Activated T-helper 1 cell treated with anti-CD3 and anti-CD28 coated beads, Interleukin-12 subunit alpha, Interleukin-12 subunit beta, Interleukin-2, Interleukin-4 antibody, amounts not matched to agents 30 ng/mL and 10 ng/mL and 1 ng/mL, durations not matched to agents 14 hours and 24 hours and 36 hours (primary cell): ENCODE measurements around the gene LRP10. TPM values are rescaled to one million over a fixed set of nuclear protein-coding genes. Genes with fewer than 3 reads are reported as not detected.
"Not testable (repeated sequence)": the region's sequence is repeated elsewhere in the genome, so short reads cannot be mapped to it uniquely, and the experiment has no call there.

Source experiments
- DNase-seq: peaks from one replicate; pipeline ENCODE4 v3.0.0; 2021; ENCODE audit warnings: low spot score
- H3K27ac Mint-ChIP-seq: one replicate; pipeline ENCODE4 v1.8.0; 2021; ENCODE audit warnings: mild to moderate bottlenecking, mixed read lengths
- H3K27me3 Mint-ChIP-seq: one replicate; pipeline ENCODE4 v1.8.0; 2022; ENCODE audit warnings: mild to moderate bottlenecking, moderate library complexity, mixed read lengths; ENCODE audit not compliant: insufficient read depth
- H3K36me3 Mint-ChIP-seq: one replicate; pipeline ENCODE4 v1.8.0; 2021; ENCODE audit warnings: low read depth, mixed read lengths
- H3K4me1 Mint-ChIP-seq: one replicate; pipeline ENCODE4 v1.8.0; 2021; ENCODE audit warnings: low read depth, mixed read lengths
- H3K4me3 Mint-ChIP-seq: one replicate; pipeline ENCODE4 v1.8.0; 2021; ENCODE audit warnings: mild to moderate bottlenecking, moderate library complexity, mixed read lengths
- H3K9me3 Mint-ChIP-seq: one replicate; pipeline ENCODE4 v1.8.0; 2021; ENCODE audit warnings: mixed read lengths
- intact Hi-C: fragments of 100-400 bp; cut with micrococcal nuclease; formaldehyde crosslinking; loops from one replicate; pipeline ENCODE4 v1.15.1; 2024
- total RNA-seq: library from RNA; stranded (reverse); gene quantifications from 2 replicates; pipeline ENCODE4 v1.2.3, GENCODE V29; 2022

Gene LRP10
- total RNA-seq, 1 donor from 2014 or later = 44.6 TPM

DNA sequence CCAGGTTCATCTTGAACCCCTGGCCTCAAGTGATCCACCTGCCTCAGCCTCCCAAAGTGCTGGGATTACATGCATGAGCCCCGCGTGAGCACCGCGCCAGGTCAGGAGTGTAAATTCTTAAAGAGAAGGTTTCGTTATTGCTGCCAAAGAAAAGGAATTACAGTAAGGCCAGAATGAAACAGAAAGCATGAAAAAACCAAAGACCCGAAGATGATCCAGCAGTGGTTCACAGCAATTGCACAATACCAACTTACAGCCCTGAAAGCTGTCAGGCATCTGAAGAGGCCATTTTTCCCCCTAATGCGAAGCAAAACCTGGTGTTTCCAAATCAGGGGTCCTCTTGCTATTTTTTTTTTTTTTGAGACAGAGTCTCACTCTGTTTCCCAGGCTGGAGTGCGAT, 37.1 kb downstream of the LRP10 start:
- no peak for DNase-seq
- H3K4me1 Mint-ChIP-seq = peaks cover 7% of the 10 kb centered on the region
- peak overlapping the region; percentile 11 for H3K27ac Mint-ChIP-seq
- H3K36me3 Mint-ChIP-seq = peaks cover 42% of the 10 kb centered on the region
- H3K4me3 Mint-ChIP-seq = no peak overlapping the region
- H3K27me3 Mint-ChIP-seq = no peaks in the 10 kb centered on the region
- no peaks in the 10 kb centered on the region for H3K9me3 Mint-ChIP-seq
- intact Hi-C loops = no loop called here

GRCh38 chr14:22910916-22911315, 39.4 kb downstream of the LRP10 start:
- intact Hi-C loops = no loop called here
- Mint-ChIP-seq H3K4me1 (peaks cover 18% of the 10 kb centered on the region), H3K27ac (no peak overlapping the region), H3K27me3 (no peaks in the 10 kb centered on the region), H3K4me3 (no peak overlapping the region), H3K36me3 (peaks cover 21% of the 10 kb centered on the region), H3K9me3 (no peaks in the 10 kb centered on the region)
- no peak for DNase-seq

- peaks cover 19% of the 10 kb centered on the region for H3K36me3 Mint-ChIP-seq
Measured at GRCh38 chr14:22914836-22915235, 43.3 kb downstream of the LRP10 start.

DNA sequence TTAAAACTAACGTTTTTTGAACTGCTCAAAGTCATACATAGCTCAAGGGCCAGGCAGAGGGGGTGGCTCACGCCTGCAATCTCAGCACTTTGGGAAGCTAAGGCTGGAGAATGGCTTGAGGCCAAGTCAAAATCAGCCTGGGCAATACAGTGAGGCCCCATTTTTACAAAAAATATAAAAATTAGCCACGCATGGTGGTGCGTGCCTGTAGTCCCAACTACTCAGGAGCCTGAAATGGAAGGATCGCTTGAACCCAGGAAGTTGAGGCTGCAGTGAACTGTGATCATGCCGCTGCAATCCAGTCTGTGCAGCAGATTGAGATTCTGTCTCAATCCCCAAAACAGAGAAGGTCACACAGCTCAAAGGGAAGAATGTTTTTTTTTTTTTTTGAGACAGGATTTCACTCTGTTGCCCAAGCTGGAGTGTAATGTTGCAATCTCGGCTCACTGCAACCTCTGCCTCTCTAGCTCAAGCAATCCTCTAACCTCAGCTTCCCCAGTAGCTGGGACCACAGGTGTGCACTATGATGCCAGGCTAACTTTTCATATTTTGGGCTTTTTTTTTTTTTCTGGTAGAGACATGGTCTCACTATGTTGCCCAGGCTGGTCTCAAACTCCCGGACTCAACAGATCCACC, 44.5 kb downstream of the LRP10 start:
- H3K9me3 Mint-ChIP-seq = no peaks in the 10 kb centered on the region
- peaks cover 27% of the 10 kb centered on the region for H3K36me3 Mint-ChIP-seq
- H3K4me1 Mint-ChIP-seq = peaks cover 45% of the 10 kb centered on the region
- no peak overlapping the region for H3K27ac Mint-ChIP-seq
- no peak overlapping the region for H3K4me3 Mint-ChIP-seq
- intact Hi-C loops = loop anchor here (5.0 kb wide), 2 partner anchors 149 to 344 kb away; partner anchors contain the start of gene OXA1L
- DNase-seq = no peak
- H3K27me3 Mint-ChIP-seq = peaks cover 4% of the 10 kb centered on the region

More at GRCh38 chr14:22914836-22915235, 43.3 kb downstream of the LRP10 start:
- intact Hi-C loops = loop anchor here (5.0 kb wide), 2 partner anchors 148 to 343 kb away; partner anchors contain the start of gene OXA1L
- not testable (repeated sequence) for H3K4me3 Mint-ChIP-seq, H3K27me3 Mint-ChIP-seq, DNase-seq, H3K9me3 Mint-ChIP-seq, H3K27ac Mint-ChIP-seq
- peaks cover 33% of the 10 kb centered on the region for H3K4me1 Mint-ChIP-seq

DNA sequence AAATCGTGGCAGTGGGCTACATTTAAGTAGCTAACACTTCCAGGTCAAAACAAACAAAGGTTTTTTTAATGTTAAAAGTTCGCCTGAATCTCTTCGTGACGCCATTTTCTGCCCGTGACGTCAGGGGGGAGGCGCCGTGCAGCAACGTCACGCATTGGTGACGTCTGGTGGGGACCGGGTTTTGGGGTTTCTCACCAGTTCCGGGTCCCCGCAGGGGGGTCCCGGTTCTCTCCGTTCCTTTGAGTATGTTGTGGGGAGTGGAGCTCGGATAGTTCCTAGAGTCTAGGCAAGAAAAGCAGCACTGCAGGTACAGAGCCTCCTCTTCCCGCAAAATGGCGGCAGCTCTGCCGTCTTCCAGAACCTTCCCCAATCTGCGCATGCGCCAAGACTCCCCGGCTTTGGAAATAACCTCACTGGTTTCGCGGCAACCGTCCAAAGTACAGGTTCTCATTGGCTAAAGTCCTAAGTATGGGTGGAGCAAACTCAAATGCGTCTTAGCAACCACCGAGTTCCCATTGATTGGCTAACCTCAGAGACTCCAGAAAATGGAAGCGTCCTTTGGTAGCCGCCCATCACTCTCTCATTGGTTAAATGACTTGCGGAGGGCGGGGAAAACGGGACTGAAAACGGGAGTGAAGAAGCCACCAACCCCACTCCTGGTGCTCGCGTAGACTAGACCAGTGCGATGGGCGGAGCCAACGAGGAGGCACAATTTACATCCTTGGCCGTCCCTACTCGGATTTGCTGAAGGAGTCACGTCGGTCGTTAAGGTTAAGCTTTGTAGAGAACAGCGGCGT, 47.5 kb downstream of the LRP10 start, which contains the start of gene RBM23:
TSS of gene RBM23 (minus strand) at position 346 of the 797 bp plus-strand sequence.
- DNase-seq = peak; percentile 99
- Mint-ChIP-seq H3K4me3 (peak within 1 kb of the TSS; percentile 95), H3K4me1 (peaks cover 54% of the 10 kb centered on the region), H3K9me3 (no peaks in the 10 kb centered on the region), H3K27ac (peak within 1 kb of the TSS; percentile 100), H3K36me3 (peaks cover 43% of the 10 kb centered on the region), H3K27me3 (peaks cover 4% of the 10 kb centered on the region)
- intact Hi-C loops = loop anchor here (1.0 to 5.0 kb wide), 14 partner anchors 10 to 1650 kb away; partner anchors contain the start of genes ACIN1, C14orf119, DAD1 and HAUS4

DNA sequence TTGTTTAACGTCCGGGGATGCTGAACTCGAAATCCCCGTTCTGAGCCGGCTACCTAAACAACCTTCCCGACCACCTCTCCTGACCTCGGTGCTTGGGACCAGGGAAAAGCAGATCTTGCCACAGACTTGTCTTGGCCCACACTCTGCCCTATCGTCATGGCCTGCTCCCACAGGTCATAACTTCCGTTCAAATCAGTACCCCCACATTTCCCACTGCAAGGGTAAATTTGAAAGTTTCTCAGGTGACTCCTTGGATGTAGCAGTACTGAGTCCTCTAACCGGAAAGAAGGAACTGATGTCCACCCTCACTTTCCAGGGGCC, 48.0 kb downstream of the LRP10 start:
- peaks cover 4% of the 10 kb centered on the region for H3K27me3 Mint-ChIP-seq
- intact Hi-C loops = loop anchor here (1.0 to 5.0 kb wide), 14 partner anchors 10 to 1651 kb away; partner anchors contain the start of genes ACIN1, C14orf119, DAD1 and HAUS4
- peaks cover 46% of the 10 kb centered on the region for H3K36me3 Mint-ChIP-seq
- DNase-seq = no peak
- H3K9me3 Mint-ChIP-seq = no peaks in the 10 kb centered on the region
- H3K27ac Mint-ChIP-seq = peak overlapping the region; percentile 100
- peak overlapping the region; percentile 95 for H3K4me3 Mint-ChIP-seq
- peaks cover 54% of the 10 kb centered on the region for H3K4me1 Mint-ChIP-seq

GRCh38 chr14:22920697-22921096, 49.2 kb downstream of the LRP10 start:
- H3K36me3 Mint-ChIP-seq = peaks cover 50% of the 10 kb centered on the region
- H3K4me1 Mint-ChIP-seq = peaks cover 44% of the 10 kb centered on the region
- no peak overlapping the region for H3K4me3 Mint-ChIP-seq
- DNase-seq = no peak
- H3K27ac Mint-ChIP-seq = no peak overlapping the region
- H3K9me3 Mint-ChIP-seq = no peaks in the 10 kb centered on the region
- intact Hi-C loops = no loop called here
- peaks cover 4% of the 10 kb centered on the region for H3K27me3 Mint-ChIP-seq

- Mint-ChIP-seq H3K4me3 (no peak overlapping the region), H3K9me3 (no peaks in the 10 kb centered on the region), H3K4me1 (peaks cover 54% of the 10 kb centered on the region), H3K27ac (no peak overlapping the region), H3K27me3 (peaks cover 4% of the 10 kb centered on the region), H3K36me3 (peaks cover 63% of the 10 kb centered on the region)
- intact Hi-C loops = no loop called here
- DNase-seq = no peak
Measured at GRCh38 chr14:22922294-22922693, 50.8 kb downstream of the LRP10 start.

GRCh38 chr14:22923746-22924145, 52.2 kb downstream of the LRP10 start:
- Mint-ChIP-seq H3K9me3 (no peaks in the 10 kb centered on the region), H3K27ac (no peak overlapping the region), H3K4me1 (peaks cover 59% of the 10 kb centered on the region), H3K4me3 (no peak overlapping the region), H3K36me3 (peaks cover 61% of the 10 kb centered on the region), H3K27me3 (peaks cover 4% of the 10 kb centered on the region)
- intact Hi-C loops = no loop called here
- DNase-seq = no peak

DNA sequence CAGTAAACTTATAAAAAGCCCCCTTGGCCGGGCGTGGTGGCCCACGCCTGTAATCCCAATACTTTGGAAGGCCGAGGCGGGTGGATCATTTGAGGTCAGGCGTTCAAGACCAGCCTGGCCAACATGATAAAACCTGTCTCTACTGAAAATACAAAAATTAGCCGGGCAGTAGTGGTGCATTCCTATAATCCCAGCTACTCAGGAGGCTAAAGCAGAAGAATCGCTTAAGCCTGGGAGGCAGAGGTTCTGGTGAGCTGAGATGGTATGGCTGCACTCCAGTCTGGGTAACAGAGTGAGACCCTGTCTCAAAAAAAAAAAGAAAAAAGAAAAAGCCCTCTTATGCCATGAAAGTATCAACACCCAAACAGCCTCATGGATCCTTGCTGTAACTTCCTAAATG, 54.0 kb downstream of the LRP10 start:
- Mint-ChIP-seq H3K9me3 (no peaks in the 10 kb centered on the region), H3K27me3 (no peaks in the 10 kb centered on the region), H3K4me3 (no peak overlapping the region), H3K27ac (no peak overlapping the region), H3K4me1 (peaks cover 42% of the 10 kb centered on the region), H3K36me3 (peaks cover 49% of the 10 kb centered on the region)
- intact Hi-C loops = no loop called here
- no peak for DNase-seq

GRCh38 chr14:22926316-22926715, 54.8 kb downstream of the LRP10 start:
- peaks cover 34% of the 10 kb centered on the region for H3K4me1 Mint-ChIP-seq
- intact Hi-C loops = no loop called here
- H3K4me3 Mint-ChIP-seq = no peak overlapping the region
- no peak for DNase-seq
- no peaks in the 10 kb centered on the region for H3K27me3 Mint-ChIP-seq
- H3K36me3 Mint-ChIP-seq = peaks cover 42% of the 10 kb centered on the region
- no peak overlapping the region for H3K27ac Mint-ChIP-seq
- no peaks in the 10 kb centered on the region for H3K9me3 Mint-ChIP-seq

- Mint-ChIP-seq H3K4me1 (peaks cover 32% of the 10 kb centered on the region), H3K27me3 (no peaks in the 10 kb centered on the region), H3K36me3 (peaks cover 32% of the 10 kb centered on the region), H3K4me3 (no peak overlapping the region), H3K27ac (no peak overlapping the region), H3K9me3 (no peaks in the 10 kb centered on the region)
- DNase-seq = no peak
- intact Hi-C loops = loop anchor here (1.0 kb wide), 10 partner anchors 9 to 1472 kb away; partner anchors contain the start of genes ACIN1, C14orf119, CHD8 and HAUS4
Measured at GRCh38 chr14:22928237-22929103, 56.9 kb downstream of the LRP10 start.
